ENCODE results near the gene ABL1.

ABL1 gene

DNA sequence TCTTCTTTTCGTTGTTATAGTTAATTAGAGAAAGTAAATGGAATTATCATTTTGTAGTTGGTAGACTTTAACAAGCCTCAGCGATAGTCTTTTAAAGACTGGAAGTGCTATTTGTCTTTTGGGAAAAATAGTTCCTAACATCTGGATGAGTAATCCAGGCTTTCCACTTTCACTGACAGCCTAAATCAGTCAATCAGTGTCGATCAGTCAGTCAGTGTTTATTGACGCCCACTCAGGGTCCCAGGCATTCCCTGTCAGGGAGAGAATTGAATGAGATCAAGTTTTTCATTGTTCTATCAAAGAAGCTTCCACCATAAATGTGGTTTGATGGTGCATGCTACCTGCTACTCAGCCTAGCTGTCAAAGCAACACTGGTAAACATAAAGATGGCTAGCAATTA, 2.6 kb downstream of the ABL1 start:
- H3K4me3 ChIP-seq (replicated peaks; ENCODE audit: low read depth, low read length), result peak overlapping the region; percentile 82
- TF ChIP-seq, protein P1, sequence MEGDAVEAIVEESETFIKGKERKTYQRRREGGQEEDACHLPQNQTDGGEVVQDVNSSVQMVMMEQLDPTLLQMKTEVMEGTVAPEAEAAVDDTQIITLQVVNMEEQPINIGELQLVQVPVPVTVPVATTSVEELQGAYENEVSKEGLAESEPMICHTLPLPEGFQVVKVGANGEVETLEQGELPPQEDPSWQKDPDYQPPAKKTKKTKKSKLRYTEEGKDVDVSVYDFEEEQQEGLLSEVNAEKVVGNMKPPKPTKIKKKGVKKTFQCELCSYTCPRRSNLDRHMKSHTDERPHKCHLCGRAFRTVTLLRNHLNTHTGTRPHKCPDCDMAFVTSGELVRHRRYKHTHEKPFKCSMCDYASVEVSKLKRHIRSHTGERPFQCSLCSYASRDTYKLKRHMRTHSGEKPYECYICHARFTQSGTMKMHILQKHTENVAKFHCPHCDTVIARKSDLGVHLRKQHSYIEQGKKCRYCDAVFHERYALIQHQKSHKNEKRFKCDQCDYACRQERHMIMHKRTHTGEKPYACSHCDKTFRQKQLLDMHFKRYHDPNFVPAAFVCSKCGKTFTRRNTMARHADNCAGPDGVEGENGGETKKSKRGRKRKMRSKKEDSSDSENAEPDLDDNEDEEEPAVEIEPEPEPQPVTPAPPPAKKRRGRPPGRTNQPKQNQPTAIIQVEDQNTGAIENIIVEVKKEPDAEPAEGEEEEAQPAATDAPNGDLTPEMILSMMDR (IDR thresholded peaks at IDR 0.05; ENCODE audit: low read depth, low read length, missing control alignments), result no peak
- no peak for DNase-seq (ENCODE audit: extremely low read depth, low read depth)

DNA sequence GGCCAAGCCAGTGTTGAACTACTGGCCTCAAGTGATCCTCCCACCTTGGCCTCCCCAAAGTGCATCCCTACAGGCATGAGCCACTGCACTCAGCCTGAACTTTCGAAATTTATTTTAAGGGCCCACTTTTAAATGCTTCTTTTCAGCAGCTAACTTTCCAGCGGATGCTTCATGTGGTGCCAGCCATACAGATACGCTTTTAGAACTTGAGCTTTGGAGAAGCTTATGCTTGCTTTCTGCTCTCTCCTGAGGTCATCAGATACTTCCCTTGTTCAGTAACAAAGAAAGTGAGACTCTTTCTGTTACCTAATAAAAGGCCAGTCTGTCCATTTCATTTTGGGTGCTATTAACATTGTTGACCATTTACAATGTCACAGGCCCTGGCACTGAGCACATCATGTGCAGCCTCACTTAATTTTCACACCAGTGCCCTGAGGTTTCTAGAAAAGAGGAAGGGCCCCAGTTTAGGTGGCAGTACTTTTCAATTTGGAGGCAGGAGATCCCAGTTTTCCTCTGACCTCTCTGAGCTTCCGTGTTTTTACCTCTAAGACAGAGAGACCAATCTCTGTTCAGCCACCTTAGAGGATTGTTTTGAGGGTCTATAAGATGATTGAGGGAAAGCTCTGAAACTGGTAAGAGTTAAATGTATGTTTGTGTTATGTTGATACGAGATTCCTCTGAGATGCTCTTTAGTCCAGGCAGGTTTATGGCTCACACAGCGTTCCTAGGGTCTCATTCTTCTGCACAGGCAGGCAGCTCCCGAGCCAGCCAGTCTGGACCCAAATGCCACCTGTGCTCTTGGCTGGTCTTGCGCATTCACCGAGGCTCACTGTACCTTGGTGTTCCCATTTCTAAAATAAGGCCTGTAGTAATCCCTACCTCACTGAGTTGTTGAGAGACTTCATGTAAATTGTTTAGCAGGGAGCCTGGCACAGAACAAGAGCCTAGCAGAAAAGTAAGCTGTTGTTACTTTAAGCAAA, 4.4 kb downstream of the ABL1 start:
- DNase-seq (ENCODE audit: extremely low read depth, low read depth), result no peak
- H3K4me3 ChIP-seq (replicated peaks; ENCODE audit: low read depth, low read length), result no peak overlapping the region
- TF ChIP-seq, protein P1 (IDR thresholded peaks at IDR 0.05; ENCODE audit: low read depth, low read length, missing control alignments), result no peak

DNA sequence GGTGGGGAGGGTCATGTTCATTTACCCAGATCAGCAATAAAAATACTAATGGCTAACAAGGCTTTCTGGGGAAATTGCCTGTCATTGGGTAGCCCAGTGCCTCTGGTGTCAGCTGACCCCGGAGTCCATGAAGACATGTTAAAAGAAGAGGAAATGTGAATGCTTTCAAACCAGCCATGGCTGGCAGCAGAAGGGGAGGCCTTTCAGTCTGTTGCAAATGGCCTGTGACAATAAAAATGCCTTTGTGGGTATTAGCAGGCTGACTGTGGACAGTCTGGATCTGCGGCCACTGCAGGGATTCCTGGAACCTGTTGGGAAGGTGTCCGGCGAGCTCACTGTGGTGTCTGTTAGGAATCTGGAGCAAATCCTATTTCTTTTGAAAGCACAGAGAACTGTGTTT, 7.5 kb downstream of the ABL1 start:
- no peak for DNase-seq (ENCODE audit: extremely low read depth, low read depth)
- no peak overlapping the region for H3K4me3 ChIP-seq (replicated peaks; ENCODE audit: low read depth, low read length)
- TF ChIP-seq, protein P1 (IDR thresholded peaks at IDR 0.05; ENCODE audit: low read depth, low read length, missing control alignments), result no peak

DNA sequence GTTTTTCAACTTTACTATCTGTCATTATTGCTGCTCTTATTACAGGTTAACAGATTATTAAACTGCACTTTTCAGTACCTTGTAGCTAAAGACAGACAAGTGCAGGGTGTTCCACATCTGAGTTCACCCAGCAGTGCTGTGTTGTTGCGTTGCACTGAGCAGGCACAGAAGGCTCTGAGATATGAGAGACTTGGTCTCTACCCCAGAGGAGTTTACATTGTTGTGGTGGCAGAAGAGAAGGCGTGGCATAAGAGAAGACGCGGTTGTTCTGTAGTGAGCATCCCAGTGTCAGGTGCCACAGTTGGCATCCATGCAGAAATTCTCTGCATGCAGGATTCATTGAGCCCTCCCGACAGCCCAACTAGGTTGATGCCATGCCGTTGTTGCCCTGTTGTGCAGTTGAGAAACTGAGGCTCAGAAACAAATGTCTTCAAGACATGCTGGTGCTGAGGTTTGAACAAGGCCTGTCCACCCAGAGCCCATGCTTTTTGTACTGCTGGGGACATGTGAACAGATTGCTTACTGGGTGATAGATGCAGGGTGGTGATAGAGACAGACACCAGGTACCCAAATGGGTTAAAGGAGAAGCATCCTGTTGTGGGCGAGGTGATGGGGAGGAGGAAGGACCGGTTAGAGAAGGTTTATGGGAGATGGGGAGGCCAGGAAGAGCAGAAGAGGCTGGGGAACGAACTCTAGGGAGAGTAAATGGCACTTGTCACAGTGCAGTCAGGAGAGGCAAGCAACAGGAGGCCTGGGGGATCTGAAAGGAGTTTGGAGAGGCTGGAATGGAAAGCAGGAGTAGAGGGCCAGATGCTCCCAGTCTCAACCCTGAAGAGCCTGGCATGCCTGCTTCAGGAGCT, 8.2 kb downstream of the ABL1 start:
- TF ChIP-seq, protein P1 (IDR thresholded peaks at IDR 0.05; ENCODE audit: low read depth, low read length, missing control alignments), result no peak

DNA sequence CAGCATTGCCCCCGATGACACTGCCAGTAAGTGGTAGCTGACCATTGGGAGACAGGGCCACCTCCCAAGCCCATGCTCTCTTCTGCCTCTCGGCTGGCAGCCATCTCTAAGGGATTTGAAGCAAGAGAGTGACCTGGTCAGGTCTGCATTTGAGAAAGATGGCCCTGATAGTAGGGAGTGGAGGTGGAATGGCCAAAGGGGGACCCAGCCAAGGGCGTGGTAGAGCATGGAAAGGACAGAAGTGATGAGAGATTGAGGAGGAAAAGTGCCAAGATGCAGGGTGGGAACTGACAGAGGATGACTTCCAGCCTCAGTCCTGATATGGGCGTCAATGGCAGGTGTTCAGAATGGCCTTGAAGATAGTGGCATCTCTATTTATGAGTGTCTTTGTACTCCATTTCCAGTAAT, 9.0 kb downstream of the ABL1 start:
- no peak for DNase-seq (ENCODE audit: extremely low read depth, low read depth)
- TF ChIP-seq, protein P1 (IDR thresholded peaks at IDR 0.05; ENCODE audit: low read depth, low read length, missing control alignments), result no peak
- H3K4me3 ChIP-seq (replicated peaks; ENCODE audit: low read depth, low read length), result no peak overlapping the region

More for the DNA sequence above, 8.2 kb downstream of the ABL1 start:
- no peak overlapping the region for H3K4me3 ChIP-seq (replicated peaks; ENCODE audit: low read depth, low read length)
- DNase-seq (ENCODE audit: extremely low read depth, low read depth), result no peak

DNA sequence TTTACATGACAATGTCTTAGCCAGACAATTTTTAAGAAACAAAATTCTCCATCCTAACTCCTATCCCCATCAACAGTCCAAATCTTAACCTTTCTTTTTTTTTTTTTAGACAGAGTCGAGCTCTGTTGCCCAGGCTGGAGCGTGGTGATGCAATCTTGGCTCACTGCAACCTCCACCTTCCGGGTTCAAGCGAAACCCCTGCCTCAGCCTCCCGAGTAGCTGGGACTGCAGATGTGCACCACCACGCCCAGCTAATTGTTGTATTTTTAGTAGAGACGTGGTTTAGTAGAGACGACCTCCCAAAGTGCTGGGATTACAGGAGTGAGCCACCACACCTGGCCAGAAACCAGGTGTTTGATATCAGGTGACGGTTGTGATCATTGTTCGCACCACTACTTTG, 10.2 kb downstream of the ABL1 start:
- H3K4me3 ChIP-seq (replicated peaks; ENCODE audit: low read depth, low read length), result peak overlapping the region; percentile 21
- DNase-seq (ENCODE audit: extremely low read depth, low read depth), result no peak
- TF ChIP-seq, protein P1 (IDR thresholded peaks at IDR 0.05; ENCODE audit: low read depth, low read length, missing control alignments), result no peak
